Renal cortex interstitium (tissue), 11 donors: ENCODE measurements around the gene CRADD. TPM values are rescaled to one million over a fixed set of nuclear protein-coding genes. Genes with fewer than 3 reads are reported as not detected.

Experiments
- DNase-seq, 11 donors: peaks; one replicate each; pipeline ENCODE4 v3.0.0-alpha.2; 2013; ENCODE audit warnings: low read depth in 9 of 11, low spot score in 4 of 11; ENCODE audit errors: extremely low read depth in 1 of 11
- polyA plus RNA-seq, 3 donors: library from polyadenylated mRNA; unstranded; fragments of 120-200 nt; gene quantifications; one replicate each; pipeline ENCODE4 v1.2.1, GENCODE V29; 2013; ENCODE audit not compliant: insufficient read length in 3 of 3

CRADD gene
- polyA plus RNA-seq, 3 donors, result 9.9 to 11.5 (median 11.0) TPM

GRCh38 chr12:93722835-93723567, 45.8 kb downstream of the CRADD start:
- DNase-seq, result no peak

GRCh38 chr12:93723568-93723930, 46.4 kb downstream of the CRADD start:
- no peak for DNase-seq

GRCh38 chr12:93725531-93725930, 48.4 kb downstream of the CRADD start:
- DNase-seq, result no peak

- no peak for DNase-seq
These were observed 50.1 kb downstream of the CRADD start for GRCh38 chr12:93727195-93727811.

GRCh38 chr12:93727911-93728310, 50.7 kb downstream of the CRADD start:
- no peak for DNase-seq

GRCh38 chr12:93729934-93730333, 52.8 kb downstream of the CRADD start:
- no peak for DNase-seq

GRCh38 chr12:93733358-93733757, 56.2 kb downstream of the CRADD start:
- DNase-seq, result no peak

- no peak for DNase-seq
These were observed 56.8 kb downstream of the CRADD start for GRCh38 chr12:93733928-93734327.

- no peak for DNase-seq
These were observed 57.6 kb downstream of the CRADD start for GRCh38 chr12:93734784-93735183.

GRCh38 chr12:93736640-93737178, 59.5 kb downstream of the CRADD start:
- no peak for DNase-seq

GRCh38 chr12:93737457-93738198, 60.5 kb downstream of the CRADD start:
- no peak for DNase-seq

GRCh38 chr12:93738199-93739058, 61.3 kb downstream of the CRADD start:
- DNase-seq, result no peak

GRCh38 chr12:93740751-93741150, 63.6 kb downstream of the CRADD start:
- no peak for DNase-seq

- DNase-seq, result peak in 2 of 11 donors; percentile 18 to 28
These were observed 64.5 kb downstream of the CRADD start for GRCh38 chr12:93741659-93742109.

- peak; percentile 43 to 70 (median 66) for DNase-seq
These were observed 65.1 kb downstream of the CRADD start for GRCh38 chr12:93742110-93742934.

GRCh38 chr12:93743229-93743998, 66.2 kb downstream of the CRADD start:
- no peak for DNase-seq

- no peak for DNase-seq
These were observed 67.0 kb downstream of the CRADD start for GRCh38 chr12:93743999-93744689.
